H9 (cell line): ENCODE measurements around the gene ARHGEF12. TPM values are rescaled to one million over a fixed set of nuclear protein-coding genes. Genes with fewer than 3 reads are reported as not detected.

ENCODE experiments used
- DNase-seq: peaks from one replicate; pipeline ENCODE4 v3.0.0-alpha.2; 2017
- H2AFZ ChIP-seq: one replicate; pipeline ENCODE4 v1.6.1; 2013; ENCODE audit warnings: mild to moderate bottlenecking, low read length, control low read depth, moderate library complexity
- H2AK5ac ChIP-seq: 2 replicates; pipeline ENCODE4 v1.6.1; 2013; ENCODE audit warnings: low read length, control low read depth, mixed read lengths; ENCODE audit not compliant: insufficient read length
- H2BK120ac ChIP-seq: one replicate; pipeline ENCODE4 v1.6.1; 2013; ENCODE audit warnings: low read depth, mild to moderate bottlenecking, low read length, control low read depth, inconsistent platforms; ENCODE audit not compliant: poor library complexity, severe bottlenecking
- H2BK12ac ChIP-seq: 2 replicates; pipeline ENCODE4 v1.6.1; 2013; ENCODE audit warnings: low read length, control low read depth, mixed read lengths, low read depth; ENCODE audit not compliant: insufficient read length
- H2BK15ac ChIP-seq: 2 replicates; pipeline ENCODE4 v1.6.1; 2013; ENCODE audit warnings: low read depth, low read length, control low read depth
- H2BK20ac ChIP-seq: one replicate; pipeline ENCODE4 v1.6.1; 2013; ENCODE audit warnings: low read depth, mild to moderate bottlenecking, low read length, control low read depth, inconsistent platforms; ENCODE audit not compliant: poor library complexity, severe bottlenecking
- H2BK5ac ChIP-seq: 2 replicates; pipeline ENCODE4 v1.6.1; 2013; ENCODE audit warnings: low read length, control low read depth, mixed read lengths; ENCODE audit not compliant: insufficient read length
- H3K14ac ChIP-seq: 2 replicates; pipeline ENCODE4 v1.6.1; 2013; ENCODE audit warnings: low read length, control low read depth; ENCODE audit not compliant: insufficient read depth
- H3K18ac ChIP-seq: 2 replicates; pipeline ENCODE4 v1.6.1; 2013; ENCODE audit warnings: low read depth, mild to moderate bottlenecking, mixed read lengths, low read length, control low read depth; ENCODE audit not compliant: insufficient read length
- H3K23ac ChIP-seq: 2 replicates; pipeline ENCODE4 v1.6.1; 2013; ENCODE audit warnings: low read length, control low read depth, mixed read lengths, low read depth; ENCODE audit not compliant: insufficient read length
- H3K23me2 ChIP-seq: 2 replicates; pipeline ENCODE4 v1.6.1; 2013; ENCODE audit warnings: low read depth, mild to moderate bottlenecking, mixed read lengths, low read length, control low read depth; ENCODE audit not compliant: insufficient read length, poor library complexity, severe bottlenecking
- H3K27ac ChIP-seq: 2 replicates; pipeline ENCODE4 v1.5.1; 2013; ENCODE audit warnings: low read length, control low read depth, mixed read lengths, low read depth; ENCODE audit not compliant: insufficient read length
- H3K27me3 ChIP-seq: 2 replicates; pipeline ENCODE4 v1.6.1; 2013; ENCODE audit warnings: low read length, control low read depth, inconsistent platforms; ENCODE audit not compliant: insufficient read depth
- H3K4ac ChIP-seq: 2 replicates; pipeline ENCODE4 v1.6.1; 2013; ENCODE audit warnings: low read depth, mild to moderate bottlenecking, control low read depth, inconsistent platforms, low read length, moderate library complexity
- H3K4me1 ChIP-seq: 2 replicates; pipeline ENCODE4 v1.6.1; 2013; ENCODE audit warnings: low read length, control low read depth, inconsistent platforms; ENCODE audit not compliant: insufficient read depth
- H3K4me2 ChIP-seq: 2 replicates; pipeline ENCODE4 v1.6.1; 2013; ENCODE audit warnings: low read length, control low read depth, mixed read lengths; ENCODE audit not compliant: insufficient read length, insufficient read depth
- H3K56ac ChIP-seq: 2 replicates; pipeline ENCODE4 v1.6.1; 2013; ENCODE audit warnings: low read depth, mild to moderate bottlenecking, mixed read lengths, low read length, control low read depth; ENCODE audit not compliant: insufficient read length
- H3K79me1 ChIP-seq: 2 replicates; pipeline ENCODE4 v1.6.1; 2013; ENCODE audit warnings: low read depth, mild to moderate bottlenecking, moderate library complexity, low read length, control low read depth, inconsistent platforms; ENCODE audit not compliant: insufficient read depth, poor library complexity, severe bottlenecking
- H3K79me2 ChIP-seq: 2 replicates; pipeline ENCODE4 v1.6.1; 2013; ENCODE audit warnings: low read length, control low read depth, inconsistent platforms; ENCODE audit not compliant: insufficient read depth
- H3K9ac ChIP-seq: 2 replicates; pipeline ENCODE4 v1.6.1; 2013; ENCODE audit warnings: low read length, control low read depth, mixed read lengths; ENCODE audit not compliant: insufficient read length; ENCODE audit errors: extremely low read depth
- H3K9me3 ChIP-seq: one replicate; pipeline ENCODE4 v1.6.1; 2013; ENCODE audit warnings: low read depth, low read length, inconsistent platforms; ENCODE audit not compliant: control insufficient read depth
- H3T11ph ChIP-seq: one replicate; pipeline ENCODE4 v1.6.1; 2013; ENCODE audit warnings: mild to moderate bottlenecking, low read length, control low read depth, inconsistent platforms
- H4K20me1 ChIP-seq: one replicate; pipeline ENCODE4 v1.6.1; 2013; ENCODE audit not compliant: control insufficient read depth, insufficient read length, insufficient read depth
- H4K5ac ChIP-seq: 2 replicates; pipeline ENCODE4 v1.6.1; 2013; ENCODE audit warnings: low read depth, mild to moderate bottlenecking, mixed read lengths, low read length, control low read depth; ENCODE audit not compliant: insufficient read length
- H4K8ac ChIP-seq: replicated peaks from 2 replicates; pipeline ENCODE4 v1.6.1; 2013; ENCODE audit warnings: low read length, control low read depth, mixed read lengths, low read depth; ENCODE audit not compliant: insufficient read length
- H4K91ac ChIP-seq: 2 replicates; pipeline ENCODE4 v1.6.1; 2013; ENCODE audit warnings: low read depth, mild to moderate bottlenecking, moderate library complexity, mixed read lengths, low read length, control low read depth; ENCODE audit not compliant: insufficient read length
- H3K27ac Mint-ChIP-seq, 3 experiments: 2 replicates in 2 of 3; 3 replicates in 1 of 3; pipeline ENCODE4 v1.8.0; 2020 to 2021; ENCODE audit warnings: mixed read lengths in 3 of 3, mild to moderate bottlenecking in 1 of 3, moderate library complexity in 1 of 3
- H3K27me3 Mint-ChIP-seq: 2 replicates; pipeline ENCODE4 v1.8.0; 2021; ENCODE audit warnings: low read depth, mild to moderate bottlenecking, moderate library complexity, mixed read lengths
- H3K36me3 Mint-ChIP-seq, 3 experiments: 2 replicates in 2 of 3; 3 replicates in 1 of 3; pipeline ENCODE4 v1.8.0; 2020 to 2021; ENCODE audit warnings: low read depth in 3 of 3, mixed read lengths in 3 of 3; ENCODE audit not compliant: insufficient read depth in 1 of 3
- H3K4me1 Mint-ChIP-seq, 2 experiments: 2 replicates each; pipeline ENCODE4 v1.8.0; 2020; ENCODE audit warnings: mixed read lengths in 2 of 2
- H3K4me3 Mint-ChIP-seq, 2 experiments: 2 replicates in 1 of 2; 3 replicates in 1 of 2; pipeline ENCODE4 v1.8.0; 2020 to 2021; ENCODE audit warnings: mild to moderate bottlenecking in 2 of 2, mixed read lengths in 2 of 2, moderate library complexity in 1 of 2
- H3K9me3 Mint-ChIP-seq, 2 experiments: 2 replicates in 1 of 2; 3 replicates in 1 of 2; pipeline ENCODE4 v1.8.0; 2020; ENCODE audit warnings: mild to moderate bottlenecking in 2 of 2, mixed read lengths in 2 of 2, moderate library complexity in 1 of 2
- CTCF ChIP-seq: fragments of 200-600 bp; sonication (generic); conservative IDR thresholded peaks from 3 replicates; pipeline ENCODE4 v1.8.0; 2021; ENCODE audit warnings: antibody characterized with exemption, mild to moderate bottlenecking
- total RNA-seq: library from RNA; stranded (reverse); gene quantifications from 2 replicates; pipeline ENCODE4 v1.2.1, GENCODE V29; 2021

ARHGEF12 gene
- total RNA-seq, 1 experiment from 2014 or later, result 27.0 TPM

- Mint-ChIP-seq H3K27ac (no peak overlapping the region), H3K4me1 (peaks cover 25 to 28% of the 10 kb centered on the region in 2 experiments), H3K9me3 (no peaks in the 10 kb centered on the region), H3K4me3 (no peak overlapping the region), H3K36me3 (peaks cover 0 to 4% (median 0%) of the 10 kb centered on the region in 3 experiments; a peak in 1 of 7 replicates), H3K27me3 (no peaks in the 10 kb centered on the region)
- Histone ChIP-seq H3K23ac (no peak overlapping the region), H2BK15ac (no peak overlapping the region), H4K91ac (no peak overlapping the region), H2AFZ (no peak overlapping the region), H3K27ac (no peak overlapping the region), H3K4me1 (no peaks in the 10 kb centered on the region; the same call in 1 of the 2 replicates), H3K79me1 (peaks cover 13% of the 10 kb centered on the region), H4K20me1 (no peaks in the 10 kb centered on the region), H3T11ph (no peak overlapping the region), H3K9ac (no peak overlapping the region), H2BK120ac (no peak overlapping the region), H3K79me2 (peaks cover 13% of the 10 kb centered on the region; the same call in 1 of the 2 replicates), H3K14ac (no peak overlapping the region), H4K5ac (no peak overlapping the region), H2BK12ac (no peak overlapping the region), H3K9me3 (no peaks in the 10 kb centered on the region), H2AK5ac (no peak overlapping the region), H3K4ac (no peak overlapping the region), H4K8ac (no peak overlapping the region), H2BK5ac (no peak overlapping the region), H2BK20ac (no peak overlapping the region), H3K4me2 (no peak overlapping the region), H3K27me3 (no peaks in the 10 kb centered on the region), H3K18ac (no peak overlapping the region), H3K56ac (no peak overlapping the region), H3K23me2 (no peaks in the 10 kb centered on the region)
- no peak for TF ChIP-seq CTCF
- DNase-seq, result no peak
Measured at GRCh38 chr11:120350637-120351036, 14.4 kb downstream of the ARHGEF12 start.
